Measurements from ENCODE around the gene SEZ6L2. TPM values are rescaled to one million over a fixed set of nuclear protein-coding genes. Genes with fewer than 3 reads are reported as not detected.

SEZ6L2 gene
- total RNA-seq, 1 donor from 2014 or later, result 69.6 TPM

DNA sequence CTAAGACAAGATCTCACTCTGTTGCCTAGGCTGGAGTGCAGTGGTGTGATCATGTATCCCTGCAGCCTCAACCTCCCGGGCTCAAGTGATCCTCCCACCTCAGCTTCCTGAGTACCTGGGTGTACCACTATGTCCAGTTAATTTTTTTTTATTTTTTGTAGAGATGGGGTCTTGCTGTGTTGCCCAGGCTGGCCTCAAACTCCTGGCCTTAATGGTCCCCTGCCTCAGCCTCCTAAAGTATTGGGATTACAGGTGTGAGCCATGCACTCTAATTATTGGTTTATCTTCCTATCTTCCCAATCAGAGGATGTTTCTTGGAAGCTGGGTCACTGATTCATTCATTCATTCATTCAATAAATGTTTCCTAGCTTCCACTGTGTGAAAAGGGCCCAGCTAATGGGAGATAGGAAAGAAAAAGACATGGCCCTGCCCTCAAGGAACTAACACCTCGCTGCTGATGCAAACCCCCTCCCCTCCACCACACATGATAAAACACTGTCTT, 9.4 kb upstream of the SEZ6L2 start:
- Histone ChIP-seq H3K4me3 (ENCODE audit: insufficient read depth, low read depth, low read length) (no peak overlapping the region), H4K20me1 (ENCODE audit: insufficient read depth, low read length) (peaks cover 9% of the 10 kb centered on the region), H2AFZ (ENCODE audit: low read depth, low read length) (no peak overlapping the region), H3K9me3 (ENCODE audit: insufficient read depth, low read depth, low read length) (no peaks in the 10 kb centered on the region), H3K4me2 (ENCODE audit: low read length) (no peak overlapping the region), H3K27me3 (ENCODE audit: insufficient read depth, low read length) (no peaks in the 10 kb centered on the region), H3K27ac (ENCODE audit: low read depth, low read length) (no peak overlapping the region), H3K79me2 (ENCODE audit: insufficient read depth, low read length) (no peaks in the 10 kb centered on the region), H3K9ac (ENCODE audit: low read length) (no peak overlapping the region), H3K4me1 (ENCODE audit: insufficient read depth, low read length) (no peaks in the 10 kb centered on the region), H3K36me3 (ENCODE audit: insufficient read depth, low read length) (peaks cover 3% of the 10 kb centered on the region)
- Mint-ChIP-seq H3K27ac (ENCODE audit: unreplicated experiment) (no peak overlapping the region), H3K27me3 (ENCODE audit: low read depth, unreplicated experiment) (no peaks in the 10 kb centered on the region), H3K4me1 (ENCODE audit: low read depth, unreplicated experiment) (peaks cover 3% of the 10 kb centered on the region), H3K9me3 (ENCODE audit: unreplicated experiment) (no peaks in the 10 kb centered on the region), H3K36me3 (ENCODE audit: low read depth, unreplicated experiment) (peaks cover 11% of the 10 kb centered on the region), H3K4me3 (ENCODE audit: unreplicated experiment) (no peak overlapping the region)
- no peak for TF ChIP-seq EZH2 (IDR thresholded peaks at IDR 0.05; ENCODE audit: insufficient read depth, low read length)
- TF ChIP-seq, protein P1, sequence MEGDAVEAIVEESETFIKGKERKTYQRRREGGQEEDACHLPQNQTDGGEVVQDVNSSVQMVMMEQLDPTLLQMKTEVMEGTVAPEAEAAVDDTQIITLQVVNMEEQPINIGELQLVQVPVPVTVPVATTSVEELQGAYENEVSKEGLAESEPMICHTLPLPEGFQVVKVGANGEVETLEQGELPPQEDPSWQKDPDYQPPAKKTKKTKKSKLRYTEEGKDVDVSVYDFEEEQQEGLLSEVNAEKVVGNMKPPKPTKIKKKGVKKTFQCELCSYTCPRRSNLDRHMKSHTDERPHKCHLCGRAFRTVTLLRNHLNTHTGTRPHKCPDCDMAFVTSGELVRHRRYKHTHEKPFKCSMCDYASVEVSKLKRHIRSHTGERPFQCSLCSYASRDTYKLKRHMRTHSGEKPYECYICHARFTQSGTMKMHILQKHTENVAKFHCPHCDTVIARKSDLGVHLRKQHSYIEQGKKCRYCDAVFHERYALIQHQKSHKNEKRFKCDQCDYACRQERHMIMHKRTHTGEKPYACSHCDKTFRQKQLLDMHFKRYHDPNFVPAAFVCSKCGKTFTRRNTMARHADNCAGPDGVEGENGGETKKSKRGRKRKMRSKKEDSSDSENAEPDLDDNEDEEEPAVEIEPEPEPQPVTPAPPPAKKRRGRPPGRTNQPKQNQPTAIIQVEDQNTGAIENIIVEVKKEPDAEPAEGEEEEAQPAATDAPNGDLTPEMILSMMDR (IDR thresholded peaks at IDR 0.05; ENCODE audit: insufficient read depth, low read depth, low read length), result no peak
- no peak for DNase-seq (ENCODE audit: low read depth)
- FAIRE-seq, result no peak

DNA sequence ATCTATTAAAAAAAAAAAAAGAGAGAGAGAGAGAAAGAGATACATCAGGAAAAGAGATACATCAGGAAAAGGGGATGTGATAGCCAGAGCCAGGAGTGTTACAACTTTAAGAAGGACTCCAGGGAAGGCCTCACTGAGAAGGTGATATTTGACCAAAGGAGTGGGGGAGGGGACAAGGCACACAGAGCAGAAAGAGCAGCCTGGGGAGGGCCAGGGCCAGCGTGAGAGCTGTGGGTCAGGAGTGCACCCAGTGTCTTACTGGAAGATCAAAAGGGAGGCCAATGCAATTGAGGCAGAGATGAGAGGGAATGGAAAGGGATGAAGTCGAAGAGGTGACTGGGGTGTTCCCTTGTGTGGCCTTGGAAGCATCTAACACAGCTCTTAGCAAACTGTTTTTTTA, 8.6 kb upstream of the SEZ6L2 start:
- FAIRE-seq (no peak), DNase-seq (ENCODE audit: low read depth) (no peak)
- Mint-ChIP-seq H3K36me3 (ENCODE audit: low read depth, unreplicated experiment) (peaks cover 9% of the 10 kb centered on the region), H3K4me1 (ENCODE audit: low read depth, unreplicated experiment) (peaks cover 8% of the 10 kb centered on the region), H3K4me3 (ENCODE audit: unreplicated experiment) (no peak overlapping the region), H3K27me3 (ENCODE audit: low read depth, unreplicated experiment) (no peaks in the 10 kb centered on the region), H3K27ac (ENCODE audit: unreplicated experiment) (no peak overlapping the region), H3K9me3 (ENCODE audit: unreplicated experiment) (no peaks in the 10 kb centered on the region)
- no peak overlapping the region for H3K9ac ChIP-seq (ENCODE audit: low read length)
- peaks cover 3% of the 10 kb centered on the region for H3K36me3 ChIP-seq (ENCODE audit: insufficient read depth, low read length)
- H3K9me3 ChIP-seq (ENCODE audit: insufficient read depth, low read depth, low read length), result no peaks in the 10 kb centered on the region
- no peak overlapping the region for H2AFZ ChIP-seq (ENCODE audit: low read depth, low read length)
- peaks cover 13% of the 10 kb centered on the region for H4K20me1 ChIP-seq (ENCODE audit: insufficient read depth, low read length)
- no peak overlapping the region for H3K27ac ChIP-seq (ENCODE audit: low read depth, low read length)
- no peaks in the 10 kb centered on the region for H3K79me2 ChIP-seq (ENCODE audit: insufficient read depth, low read length)
- no peak overlapping the region for H3K4me3 ChIP-seq (ENCODE audit: insufficient read depth, low read depth, low read length)
- H3K4me2 ChIP-seq (ENCODE audit: low read length), result no peak overlapping the region
- no peaks in the 10 kb centered on the region for H3K27me3 ChIP-seq (ENCODE audit: insufficient read depth, low read length)
- no peaks in the 10 kb centered on the region for H3K4me1 ChIP-seq (ENCODE audit: insufficient read depth, low read length)
- TF ChIP-seq EZH2 (IDR thresholded peaks at IDR 0.05; ENCODE audit: insufficient read depth, low read length), result no peak
- TF ChIP-seq, protein P1 (IDR thresholded peaks at IDR 0.05; ENCODE audit: insufficient read depth, low read depth, low read length), result no peak

DNA sequence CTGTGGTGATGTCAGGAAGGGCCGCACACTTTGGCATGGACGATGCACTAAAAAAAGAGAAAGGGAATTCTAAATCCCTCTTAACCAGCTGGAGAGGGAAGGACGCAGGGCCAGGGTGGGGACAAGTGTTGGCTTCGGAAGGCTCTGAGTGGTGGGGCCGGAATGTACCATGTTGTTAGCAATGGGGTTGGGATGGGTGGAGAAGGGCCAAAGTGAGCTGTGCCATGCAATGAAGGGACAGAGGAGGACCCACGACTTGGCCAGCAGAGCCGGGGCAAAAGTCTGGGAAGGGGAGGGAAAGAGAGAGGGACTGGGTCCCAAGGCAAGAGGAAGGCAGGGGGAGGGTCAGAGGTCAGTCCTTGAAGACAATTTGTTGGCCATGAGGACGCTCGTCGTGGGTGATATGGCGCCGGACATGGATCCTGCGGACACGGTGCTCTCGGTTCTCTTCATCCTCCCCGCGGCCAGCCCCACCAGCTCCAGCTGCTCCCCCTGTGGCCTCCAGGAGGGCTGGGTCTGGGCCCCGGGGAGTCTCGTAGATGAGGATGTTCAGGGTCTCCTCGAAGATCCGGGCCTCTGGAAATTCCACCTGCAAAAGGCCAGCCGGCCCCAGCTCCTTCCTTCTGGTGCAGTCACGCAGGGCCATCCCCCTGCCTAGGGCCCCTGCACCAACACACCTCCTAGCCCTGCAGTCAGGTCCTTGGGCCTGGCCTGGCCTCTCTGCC, 7.3 kb upstream of the SEZ6L2 start:
- no peak for FAIRE-seq
- H3K36me3 Mint-ChIP-seq (ENCODE audit: low read depth, unreplicated experiment), result peaks cover 9% of the 10 kb centered on the region
- DNase-seq (ENCODE audit: low read depth), result no peak

More for the DNA sequence above, 7.3 kb upstream of the SEZ6L2 start:
- Mint-ChIP-seq H3K27me3 (ENCODE audit: low read depth, unreplicated experiment) (no peaks in the 10 kb centered on the region), H3K4me3 (ENCODE audit: unreplicated experiment) (peak overlapping the region; percentile 34), H3K27ac (ENCODE audit: unreplicated experiment) (no peak overlapping the region), H3K4me1 (ENCODE audit: low read depth, unreplicated experiment) (peaks cover 14% of the 10 kb centered on the region), H3K9me3 (ENCODE audit: unreplicated experiment) (no peaks in the 10 kb centered on the region)
- TF ChIP-seq, protein P1 (IDR thresholded peaks at IDR 0.05; ENCODE audit: insufficient read depth, low read depth, low read length), result no peak
- no peak for TF ChIP-seq EZH2 (IDR thresholded peaks at IDR 0.05; ENCODE audit: insufficient read depth, low read length)
- peaks cover 3% of the 10 kb centered on the region for H3K36me3 ChIP-seq (ENCODE audit: insufficient read depth, low read length)
- H3K79me2 ChIP-seq (ENCODE audit: insufficient read depth, low read length), result peaks cover 4% of the 10 kb centered on the region
- no peak overlapping the region for H3K27ac ChIP-seq (ENCODE audit: low read depth, low read length)
- no peaks in the 10 kb centered on the region for H3K27me3 ChIP-seq (ENCODE audit: insufficient read depth, low read length)
- H3K4me2 ChIP-seq (ENCODE audit: low read length), result no peak overlapping the region
- H3K9ac ChIP-seq (ENCODE audit: low read length), result no peak overlapping the region
- H3K9me3 ChIP-seq (ENCODE audit: insufficient read depth, low read depth, low read length), result no peaks in the 10 kb centered on the region
- no peaks in the 10 kb centered on the region for H3K4me1 ChIP-seq (ENCODE audit: insufficient read depth, low read length)
- peaks cover 19% of the 10 kb centered on the region for H4K20me1 ChIP-seq (ENCODE audit: insufficient read depth, low read length)
- H2AFZ ChIP-seq (ENCODE audit: low read depth, low read length), result no peak overlapping the region
- no peak overlapping the region for H3K4me3 ChIP-seq (ENCODE audit: insufficient read depth, low read depth, low read length)
